ENCODE measurements around the gene SLC12A3.

SLC12A3 gene

GRCh38 chr16:56946767-56947603 lies 82.0 kb downstream of the SLC12A3 start:
- no peak for DNase-seq

- no peak for DNase-seq
These were observed 82.6 kb downstream of the SLC12A3 start for GRCh38 chr16:56947604-56947995.

- DNase-seq, result no peak
These were observed 83.2 kb downstream of the SLC12A3 start for GRCh38 chr16:56948234-56948633.

GRCh38 chr16:56950051-56950450 lies 85.0 kb downstream of the SLC12A3 start:
- DNase-seq, result no peak

DNA sequence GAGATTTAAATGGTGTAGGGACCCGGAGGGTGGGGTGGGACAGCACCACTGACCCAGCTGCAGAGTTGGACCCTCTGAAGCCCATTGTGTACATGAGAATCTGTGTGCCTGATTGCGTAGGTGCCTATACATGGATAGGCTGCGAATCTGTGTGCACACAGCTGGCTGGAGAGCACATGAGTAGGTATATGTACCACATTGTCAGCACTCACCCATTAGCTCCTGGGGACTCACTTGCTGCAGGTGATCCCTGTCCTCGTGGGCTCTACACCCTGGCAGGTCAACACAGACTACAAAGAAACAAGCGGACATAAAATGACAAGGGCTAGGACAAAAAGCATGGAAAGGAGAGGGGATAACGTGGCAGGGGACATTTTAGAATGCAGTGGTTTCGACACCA lies 85.4 kb downstream of the SLC12A3 start:
- DNase-seq, result no peak

GRCh38 chr16:56950881-56951771 lies 86.1 kb downstream of the SLC12A3 start:
- DNase-seq, result peak; percentile 34

DNA sequence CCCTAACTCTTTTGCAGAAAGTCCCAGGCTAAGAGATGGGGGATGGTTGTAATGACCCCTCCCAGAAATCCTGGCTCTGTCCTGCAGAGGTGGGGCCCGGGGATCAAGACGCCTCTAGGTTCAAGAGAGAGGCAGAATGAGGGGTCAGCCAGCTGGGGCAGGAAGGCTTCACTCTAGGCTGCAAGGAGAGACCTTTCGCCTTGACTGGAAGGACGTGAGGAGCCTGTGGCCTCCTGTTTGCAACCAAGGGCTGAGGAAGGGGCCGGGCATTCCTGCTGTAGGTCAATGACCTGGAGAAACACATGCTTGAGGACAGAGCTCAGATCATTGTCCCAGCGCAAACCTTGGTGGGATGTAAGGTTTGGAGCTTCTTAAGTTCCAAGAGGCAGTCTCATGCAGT lies 88.0 kb downstream of the SLC12A3 start:
- no peak for DNase-seq

DNA sequence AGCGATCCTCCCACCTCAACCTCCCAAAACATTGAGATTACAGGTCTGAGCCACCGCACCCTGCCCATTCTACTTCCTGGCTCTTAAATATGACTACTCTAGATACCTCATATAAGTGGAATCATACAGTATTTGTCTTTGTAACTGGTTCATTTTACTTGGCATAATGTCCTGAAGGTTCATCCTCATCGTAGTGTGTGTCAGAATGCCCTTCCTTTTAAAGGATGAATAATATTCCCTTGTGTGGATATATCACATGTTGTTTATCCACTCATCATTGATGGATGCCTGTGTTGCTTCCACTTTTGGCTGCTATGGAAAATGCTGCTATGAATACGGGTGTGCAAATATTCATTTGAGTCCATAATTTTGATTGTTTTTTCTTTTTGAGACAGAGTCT lies 91.1 kb downstream of the SLC12A3 start:
- no peak for DNase-seq

DNA sequence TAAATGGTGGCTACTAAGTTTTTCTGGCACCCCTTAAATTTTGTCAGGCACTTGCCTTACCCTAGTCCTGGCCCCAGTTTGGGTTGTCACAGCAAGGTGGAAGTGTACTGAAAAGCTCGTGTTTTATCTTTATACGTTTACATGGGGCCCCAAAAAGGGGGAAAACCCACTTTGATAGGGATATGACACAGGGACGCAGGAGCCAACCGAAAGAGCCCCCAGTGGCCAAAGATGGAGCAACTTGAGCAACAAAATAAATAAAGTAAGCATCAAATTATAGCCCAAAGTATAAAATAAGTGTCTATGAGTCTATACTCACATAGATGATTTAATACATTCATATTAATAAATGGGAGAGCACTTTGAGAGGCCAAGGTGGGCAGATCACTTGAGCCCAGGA lies 91.7 kb downstream of the SLC12A3 start:
- DNase-seq, result no peak

DNA sequence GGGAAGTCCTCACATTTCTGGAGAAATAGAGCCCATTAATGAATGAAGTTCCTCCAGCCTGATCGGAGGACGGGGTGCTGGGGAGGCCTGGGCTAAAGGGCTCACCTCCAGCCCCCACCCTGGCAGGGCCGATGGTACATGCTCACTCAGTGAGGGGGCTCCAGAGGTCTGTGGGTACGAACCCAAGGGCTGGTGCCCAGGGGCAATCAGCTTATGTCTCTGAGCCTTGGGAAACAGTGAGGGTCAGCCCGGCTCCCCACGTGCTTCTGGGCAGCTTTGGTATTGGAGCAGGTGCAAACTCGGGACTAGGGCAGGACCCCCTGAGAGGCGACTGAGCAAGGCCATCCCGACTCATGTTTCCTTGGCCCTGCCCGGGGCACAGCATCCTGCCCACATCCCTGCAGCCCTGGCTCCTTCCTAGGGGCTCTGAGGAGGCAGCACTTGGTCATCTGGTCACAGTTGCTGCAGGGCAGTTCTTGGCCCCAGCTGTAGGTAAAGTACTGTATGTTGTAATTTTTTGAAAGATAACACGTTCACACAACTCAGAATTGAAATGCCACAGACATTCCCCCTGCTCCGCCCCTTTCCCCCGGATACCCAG lies 95.8 kb downstream of the SLC12A3 start:
- no peak for DNase-seq

DNA sequence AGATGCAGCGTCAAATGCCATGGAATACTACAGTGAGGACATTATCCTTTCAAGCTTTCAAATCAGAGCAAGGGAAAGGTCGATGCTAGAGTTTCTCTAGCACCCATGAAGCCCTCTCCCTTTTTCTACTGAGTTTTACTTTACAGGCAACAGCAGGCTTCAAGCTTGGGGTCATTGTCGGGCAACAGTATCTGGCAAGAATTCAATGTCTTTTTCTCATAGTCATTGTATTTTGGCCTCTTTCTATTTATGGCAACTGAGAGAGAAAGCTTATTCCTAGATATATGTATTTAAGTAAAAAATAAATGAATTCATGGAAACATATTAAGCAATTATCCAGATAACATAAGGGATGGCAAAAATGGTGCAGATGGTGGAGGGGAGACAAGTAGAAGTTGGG lies 96.4 kb downstream of the SLC12A3 start:
- DNase-seq, result no peak

DNA sequence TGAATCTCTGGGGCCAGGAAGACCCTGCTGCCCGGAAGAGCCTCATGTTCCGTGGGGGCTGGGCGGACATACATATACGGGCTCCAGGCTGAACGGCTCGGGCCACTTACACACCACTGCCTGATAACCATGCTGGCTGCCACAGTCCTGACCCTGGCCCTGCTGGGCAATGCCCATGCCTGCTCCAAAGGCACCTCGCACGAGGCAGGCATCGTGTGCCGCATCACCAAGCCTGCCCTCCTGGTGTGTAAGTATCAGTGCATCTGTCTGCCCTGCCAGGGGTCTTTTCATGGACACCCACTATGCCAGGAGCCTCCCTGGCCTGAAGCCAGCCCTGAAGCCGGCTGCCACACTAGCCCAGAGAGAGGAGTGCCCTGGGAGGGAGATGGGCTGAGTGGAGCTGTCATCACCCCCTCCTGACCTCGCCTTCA lies 96.9 kb downstream of the SLC12A3 start, which contains the start of gene CETP:
Gene CETP (plus strand): TSS at position 100 of the 431 bp plus-strand sequence. CDS start 30 bp downstream, at position 130.
- no peak for DNase-seq

GRCh38 chr16:56964243-56965148 lies 99.5 kb downstream of the SLC12A3 start:
- DNase-seq, result peak; percentile 99

Data from T-helper 9 cell (primary cell).